DND-41 (cell line): ENCODE data around the gene HSPA1L.

Experiments
- ATAC-seq: fragments of 200-7000 bp; cut with Tn5 transposase; 3 replicates; pipeline ENCODE4 v1.9.1; 2021; ENCODE audit warnings: low read depth; ENCODE audit not compliant: insufficient read depth
- DNase-seq: peaks from one replicate; pipeline ENCODE4 v3.0.0-alpha.2; 2020
- H2AFZ ChIP-seq: 2 replicates; pipeline ENCODE4 v1.6.0; 2012; ENCODE audit warnings: low read depth, low read length
- H3K27ac ChIP-seq: 2 replicates; pipeline ENCODE4 v1.5.1; 2012; ENCODE audit warnings: low read length, inconsistent platforms
- H3K27me3 ChIP-seq: fragments of 200-600 bp; sonication (generic); 2 replicates; pipeline ENCODE4 v1.6.0; 2012; ENCODE audit warnings: low read length, mild to moderate bottlenecking, inconsistent platforms; ENCODE audit not compliant: insufficient read depth, poor library complexity
- H3K36me3 ChIP-seq: 2 replicates; pipeline ENCODE4 v1.5.1; 2012; ENCODE audit warnings: low read length, inconsistent platforms; ENCODE audit not compliant: insufficient read depth
- H3K4me1 ChIP-seq: 2 replicates; pipeline ENCODE4 v1.5.1; 2012; ENCODE audit warnings: mild to moderate bottlenecking, low read length; ENCODE audit not compliant: insufficient read depth
- H3K4me2 ChIP-seq: 2 replicates; pipeline ENCODE4 v1.6.0; 2012; ENCODE audit warnings: mild to moderate bottlenecking, moderate library complexity, low read length, inconsistent platforms; ENCODE audit not compliant: insufficient read depth
- H3K4me3 ChIP-seq, 2 experiments: fragments of 200-600 bp in 1 of 2; shearing (Covaris generic) in 1 of 2; 2 replicates each; pipeline ENCODE4 v1.5.1; 2012 to 2016; ENCODE audit warnings: inconsistent platforms in 2 of 2, low read length in 2 of 2, mild to moderate bottlenecking in 2 of 2, low read depth in 1 of 2, moderate library complexity in 1 of 2
- H3K79me2 ChIP-seq: 2 replicates; pipeline ENCODE4 v1.6.0; 2012; ENCODE audit warnings: low read length, inconsistent platforms; ENCODE audit not compliant: insufficient read depth
- H3K9ac ChIP-seq: 2 replicates; pipeline ENCODE4 v1.6.0; 2012; ENCODE audit warnings: low read depth, mild to moderate bottlenecking, inconsistent platforms, low read length, moderate library complexity
- H3K9me3 ChIP-seq: 2 replicates; pipeline ENCODE4 v1.5.1; 2012; ENCODE audit warnings: low read length, moderate library complexity, mild to moderate bottlenecking, inconsistent platforms; ENCODE audit not compliant: insufficient read depth, severe bottlenecking
- H4K20me1 ChIP-seq: 2 replicates; pipeline ENCODE4 v1.6.0; 2012; ENCODE audit warnings: low read length; ENCODE audit not compliant: insufficient read depth
- CTCF ChIP-seq: IDR thresholded peaks from 2 replicates; pipeline ENCODE4 v1.5.1; 2012; ENCODE audit warnings: borderline replicate concordance, low read length, moderate library complexity, mild to moderate bottlenecking; ENCODE audit not compliant: poor library complexity, severe bottlenecking; ENCODE audit errors: extremely low read depth
- EZH2 ChIP-seq: IDR thresholded peaks from 3 replicates; pipeline ENCODE4 v1.6.1; 2012; ENCODE audit warnings: borderline replicate concordance, low read depth, mild to moderate bottlenecking, moderate library complexity, low read length, inconsistent platforms; ENCODE audit not compliant: severe bottlenecking

Gene HSPA1L

GRCh38 chr6:31862344-31863235, 47.5 kb upstream of the HSPA1L start, which contains the start of gene NEU1:
Gene NEU1, minus strand, starts transcription at chr6:31862821. Its CDS starts 45 bp downstream, at chr6:31862776.
- Histone ChIP-seq H3K79me2 (peaks cover 11% of the 10 kb centered on the region), H2AFZ (peak within 1 kb of the TSS; percentile 89), H3K4me1 (peaks cover 34% of the 10 kb centered on the region), H3K27me3 (no peaks in the 10 kb centered on the region), H3K4me3 (peak within 1 kb of the TSS; percentile 58 to 72), H3K9me3 (no peaks in the 10 kb centered on the region), H4K20me1 (no peaks in the 10 kb centered on the region), H3K36me3 (peaks cover 15% of the 10 kb centered on the region), H3K4me2 (peak within 1 kb of the TSS; percentile 89), H3K9ac (peak within 1 kb of the TSS; percentile 66), H3K27ac (peak within 1 kb of the TSS; percentile 75)
- DNase-seq, result peak; percentile 100
- peak; percentile 96 for ATAC-seq
- TF ChIP-seq EZH2 (no peak), CTCF (no peak)

- H3K27me3 ChIP-seq, result no peaks in the 10 kb centered on the region
- TF ChIP-seq CTCF (no peak), EZH2 (no peak)
- H2AFZ ChIP-seq, result peak overlapping the region; percentile 89; the same call in 1 of the 2 replicates
- H3K4me2 ChIP-seq, result peak overlapping the region; percentile 89
- peak overlapping the region; percentile 63 for H3K27ac ChIP-seq
- H3K36me3 ChIP-seq, result peaks cover 15% of the 10 kb centered on the region
- peak overlapping the region; percentile 61 for H3K9ac ChIP-seq
- DNase-seq (no peak), ATAC-seq (no peak)
- peaks cover 11% of the 10 kb centered on the region for H3K79me2 ChIP-seq
- H3K4me1 ChIP-seq, result peaks cover 34% of the 10 kb centered on the region
- peak overlapping the region; percentile 58 to 72; a peak in 3 of 4 replicates for H3K4me3 ChIP-seq
- H3K9me3 ChIP-seq, result no peaks in the 10 kb centered on the region
- H4K20me1 ChIP-seq, result no peaks in the 10 kb centered on the region
These were observed 46.8 kb upstream of the HSPA1L start for GRCh38 chr6:31861919-31862343.

- H3K4me2 ChIP-seq, result peak overlapping the region; percentile 89; the same call in 1 of the 2 replicates
- H3K27me3 ChIP-seq, result no peaks in the 10 kb centered on the region
- no peaks in the 10 kb centered on the region for H4K20me1 ChIP-seq
- no peaks in the 10 kb centered on the region for H3K9me3 ChIP-seq
- no peak overlapping the region for H3K27ac ChIP-seq
- no peak overlapping the region for H3K4me3 ChIP-seq
- ATAC-seq (no peak), DNase-seq (no peak)
- TF ChIP-seq CTCF (no peak), EZH2 (no peak)
- H3K79me2 ChIP-seq, result peaks cover 11% of the 10 kb centered on the region
- peaks cover 15% of the 10 kb centered on the region for H3K36me3 ChIP-seq
- no peak overlapping the region for H2AFZ ChIP-seq
- H3K4me1 ChIP-seq, result peaks cover 34% of the 10 kb centered on the region
- no peak overlapping the region for H3K9ac ChIP-seq
These were observed 46.1 kb upstream of the HSPA1L start for GRCh38 chr6:31861150-31861549.
